HG03354 (cell line): ENCODE measurements around the gene ITSN1.

Experiments used
- ATAC-seq: cut with Tn5 transposase; IDR thresholded peaks from one replicate; pipeline ENCODE4 v1.9.1; 2021; ENCODE audit warnings: mild to moderate bottlenecking; ENCODE audit not compliant: unreplicated experiment, poor library complexity, severe bottlenecking

Gene ITSN1

GRCh38 chr21:33650230-33650629 is 7.9 kb downstream of the ITSN1 start:
- no peak for ATAC-seq

GRCh38 chr21:33650929-33651509 is 8.7 kb downstream of the ITSN1 start:
- ATAC-seq: no peak

GRCh38 chr21:33651965-33652680 is 9.8 kb downstream of the ITSN1 start:
- no peak for ATAC-seq

- no peak for ATAC-seq
Measured at GRCh38 chr21:33654412-33654811, 12.1 kb downstream of the ITSN1 start.

GRCh38 chr21:33655588-33656221 is 13.4 kb downstream of the ITSN1 start:
- no peak for ATAC-seq

GRCh38 chr21:33657124-33657820 is 15.0 kb downstream of the ITSN1 start:
- ATAC-seq: no peak

- ATAC-seq: no peak
Measured at GRCh38 chr21:33658919-33659567, 16.7 kb downstream of the ITSN1 start.

GRCh38 chr21:33659568-33659949 is 17.3 kb downstream of the ITSN1 start:
- no peak for ATAC-seq

- no peak for ATAC-seq
Measured at GRCh38 chr21:33660406-33660805, 18.1 kb downstream of the ITSN1 start.

- ATAC-seq: no peak
Measured at GRCh38 chr21:33661146-33661545, 18.8 kb downstream of the ITSN1 start.

- no peak for ATAC-seq
Measured at GRCh38 chr21:33662046-33662445, 19.7 kb downstream of the ITSN1 start.

GRCh38 chr21:33663241-33663640 is 20.9 kb downstream of the ITSN1 start:
- ATAC-seq: no peak

GRCh38 chr21:33664135-33664534 is 21.8 kb downstream of the ITSN1 start:
- ATAC-seq: no peak

- ATAC-seq: no peak
Measured at GRCh38 chr21:33666153-33666552, 23.9 kb downstream of the ITSN1 start.

- ATAC-seq: no peak
Measured at GRCh38 chr21:33667636-33668035, 25.3 kb downstream of the ITSN1 start.

- ATAC-seq: no peak
Measured at GRCh38 chr21:33668180-33668579, 25.9 kb downstream of the ITSN1 start.

- ATAC-seq: no peak
Measured at GRCh38 chr21:33668620-33669019, 26.3 kb downstream of the ITSN1 start.

- ATAC-seq: no peak
Measured at GRCh38 chr21:33670076-33670978, 28.0 kb downstream of the ITSN1 start.

GRCh38 chr21:33673473-33673872 is 31.2 kb downstream of the ITSN1 start:
- ATAC-seq: no peak
